ENCODE results near the gene SLC2A6. TPM values are rescaled to one million over a fixed set of nuclear protein-coding genes. Genes with fewer than 3 reads are reported as not detected.

SLC2A6 gene
- total and polyA plus RNA-seq, 2 of the 8 experiments (the other 6 are each of a cell fraction or from before 2014, with no cell fraction given): 16.6 to 17.8 TPM

- TF ChIP-seq ATF2 (IDR thresholded peaks at IDR 0.05; ENCODE audit: low read length) (no peak), RNF2 (IDR thresholded peaks at IDR 0.05; ENCODE audit: borderline replicate concordance, low read depth, low read length, missing control alignments, poor library complexity, severe bottlenecking) (no peak), SP1 (IDR thresholded peaks at IDR 0.05; ENCODE audit: low read depth, low read length) (0 out of 2 replicates have a peak, but pooled peaks have one; percentile 12), E2F6 (IDR thresholded peaks at IDR 0.05) (peak; percentile 52), MAX (IDR thresholded peaks at IDR 0.05) (peak; percentile 42; the same call in 1 of the 2 replicates), PHF8 (conservative IDR thresholded peaks at IDR 0.05; ENCODE audit: low read depth, low read length) (peak; percentile 93), POLR2A (IDR thresholded peaks at IDR 0.05; ENCODE audit: control extremely low read depth in 1 of 2, low read depth in 2 of 2, low read length in 2 of 2) (peak in 1 of 2 experiments; percentile 85; a peak in 2 of 3 replicates)
Measured at GRCh38 chr9:133459476-133460404, 19.2 kb downstream of the SLC2A6 start, which contains the start of gene CACFD1 (continued).
